Measurements from ENCODE around the gene MEGF11. TPM values are rescaled to one million over a fixed set of nuclear protein-coding genes. Genes with fewer than 3 reads are reported as not detected.

Gene MEGF11
- total RNA-seq, 3 donors from 2014 or later (not counting 1 experiment from before 2014, with no cell fraction given): not detected

DNA sequence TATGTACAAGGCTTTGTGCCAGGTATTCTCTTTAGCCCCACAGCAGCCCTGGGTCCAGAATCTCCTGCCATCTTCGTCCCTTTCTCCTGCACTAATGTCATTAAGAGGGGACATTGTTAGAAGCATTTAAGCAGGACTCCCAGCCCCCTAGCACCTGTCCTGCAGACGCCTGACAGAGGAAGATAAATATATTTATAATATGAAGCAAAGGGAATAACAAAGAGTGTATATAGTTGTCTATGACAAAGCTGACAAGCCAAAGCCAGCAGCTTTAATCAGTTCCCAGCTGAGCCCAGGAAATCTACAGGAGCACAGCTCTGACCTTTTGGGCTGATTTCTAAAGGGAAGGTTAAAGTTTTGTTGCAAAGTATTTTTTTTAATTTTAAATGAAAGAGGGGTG is 96.0 kb downstream of the MEGF11 start:
- ATAC-seq (no peak), DNase-seq (no peak)
- Mint-ChIP-seq H3K4me1 (no peaks in the 10 kb centered on the region), H3K27ac (no peak overlapping the region), H3K27me3 (ENCODE audit: low read depth in 2 of 2) (peaks cover 7% of the 10 kb centered on the region in 2 donors), H3K36me3 (no peaks in the 10 kb centered on the region), H3K9me3 (no peaks in the 10 kb centered on the region), H3K4me3 (no peak overlapping the region)
- 83% methylated on average over 2 of the region's 2 CpGs for WGBS (ENCODE audit: insufficient coverage)
- no peaks in the 10 kb centered on the region for H3K27me3 ChIP-seq (ENCODE audit: control insufficient read depth, insufficient read depth, low read length)
- H3K9me3 ChIP-seq (ENCODE audit: control insufficient read depth, insufficient read depth, low read length): no peaks in the 10 kb centered on the region
- no peak overlapping the region for H3K4me3 ChIP-seq (ENCODE audit: low read length)
- H3K27ac ChIP-seq (ENCODE audit: low read length): no peak overlapping the region
- no peaks in the 10 kb centered on the region for H3K4me1 ChIP-seq (ENCODE audit: control insufficient read depth, insufficient read depth, low read length)
- no peaks in the 10 kb centered on the region for H3K36me3 ChIP-seq (ENCODE audit: control insufficient read depth, insufficient read depth, low read length)
- TF ChIP-seq, protein P1, sequence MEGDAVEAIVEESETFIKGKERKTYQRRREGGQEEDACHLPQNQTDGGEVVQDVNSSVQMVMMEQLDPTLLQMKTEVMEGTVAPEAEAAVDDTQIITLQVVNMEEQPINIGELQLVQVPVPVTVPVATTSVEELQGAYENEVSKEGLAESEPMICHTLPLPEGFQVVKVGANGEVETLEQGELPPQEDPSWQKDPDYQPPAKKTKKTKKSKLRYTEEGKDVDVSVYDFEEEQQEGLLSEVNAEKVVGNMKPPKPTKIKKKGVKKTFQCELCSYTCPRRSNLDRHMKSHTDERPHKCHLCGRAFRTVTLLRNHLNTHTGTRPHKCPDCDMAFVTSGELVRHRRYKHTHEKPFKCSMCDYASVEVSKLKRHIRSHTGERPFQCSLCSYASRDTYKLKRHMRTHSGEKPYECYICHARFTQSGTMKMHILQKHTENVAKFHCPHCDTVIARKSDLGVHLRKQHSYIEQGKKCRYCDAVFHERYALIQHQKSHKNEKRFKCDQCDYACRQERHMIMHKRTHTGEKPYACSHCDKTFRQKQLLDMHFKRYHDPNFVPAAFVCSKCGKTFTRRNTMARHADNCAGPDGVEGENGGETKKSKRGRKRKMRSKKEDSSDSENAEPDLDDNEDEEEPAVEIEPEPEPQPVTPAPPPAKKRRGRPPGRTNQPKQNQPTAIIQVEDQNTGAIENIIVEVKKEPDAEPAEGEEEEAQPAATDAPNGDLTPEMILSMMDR (IDR thresholded peaks at IDR 0.05): no peak
- intact Hi-C loops (cut with micrococcal nuclease): no loop called here

DNA sequence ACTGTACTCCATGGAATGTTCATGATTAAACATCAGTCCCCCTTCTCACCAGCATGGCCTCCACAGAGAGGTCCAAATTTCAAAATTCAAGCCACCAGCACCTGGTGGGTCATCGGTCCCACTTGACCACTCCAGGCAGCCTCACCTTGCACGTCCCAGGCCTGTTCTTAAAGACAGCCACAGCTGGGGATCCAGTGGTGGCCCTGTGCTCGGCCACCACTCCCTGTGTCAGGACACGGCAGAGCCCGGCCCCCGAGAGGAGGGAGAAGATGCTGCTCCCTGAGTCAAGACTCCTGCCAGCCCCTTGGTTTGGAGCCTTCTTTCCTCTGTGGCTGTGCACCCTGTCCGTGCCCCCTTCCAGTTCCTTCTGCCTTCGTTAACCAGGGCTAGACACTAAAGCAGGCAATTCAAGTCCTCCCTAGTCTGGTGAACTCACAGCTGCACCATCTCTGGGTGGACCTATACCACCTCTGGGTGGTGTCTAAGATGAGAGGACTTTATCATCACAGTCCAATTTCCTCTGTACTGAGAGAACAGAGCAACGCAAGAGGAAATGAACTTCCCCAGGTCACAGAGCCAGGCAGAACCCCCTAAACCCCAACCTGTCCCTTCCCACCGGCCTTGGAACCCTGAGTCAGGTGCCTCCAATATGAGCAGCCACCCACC is 97.1 kb downstream of the MEGF11 start:
- no peak overlapping the region for H3K27ac Mint-ChIP-seq
- H3K27me3 ChIP-seq (ENCODE audit: control insufficient read depth, insufficient read depth, low read length): no peaks in the 10 kb centered on the region
- no peaks in the 10 kb centered on the region for H3K4me1 Mint-ChIP-seq
- 58% methylated on average over 10 of the region's 10 CpGs for WGBS (ENCODE audit: insufficient coverage)
- H3K36me3 Mint-ChIP-seq: no peaks in the 10 kb centered on the region
- TF ChIP-seq, protein P1 (IDR thresholded peaks at IDR 0.05): no peak
- no peak overlapping the region for H3K27ac ChIP-seq (ENCODE audit: low read length)
- H3K9me3 ChIP-seq (ENCODE audit: control insufficient read depth, insufficient read depth, low read length): no peaks in the 10 kb centered on the region
- no peaks in the 10 kb centered on the region for H3K4me1 ChIP-seq (ENCODE audit: control insufficient read depth, insufficient read depth, low read length)
- no peak overlapping the region for H3K4me3 ChIP-seq (ENCODE audit: low read length)
- no peaks in the 10 kb centered on the region for H3K36me3 ChIP-seq (ENCODE audit: control insufficient read depth, insufficient read depth, low read length)
- H3K27me3 Mint-ChIP-seq (ENCODE audit: low read depth in 2 of 2): peaks cover 0 to 7% of the 10 kb centered on the region in 2 donors
- H3K4me3 Mint-ChIP-seq: no peak overlapping the region
- ATAC-seq (no peak), DNase-seq (no peak)
- no peaks in the 10 kb centered on the region for H3K9me3 Mint-ChIP-seq
- intact Hi-C loops (cut with micrococcal nuclease): no loop called here

DNA sequence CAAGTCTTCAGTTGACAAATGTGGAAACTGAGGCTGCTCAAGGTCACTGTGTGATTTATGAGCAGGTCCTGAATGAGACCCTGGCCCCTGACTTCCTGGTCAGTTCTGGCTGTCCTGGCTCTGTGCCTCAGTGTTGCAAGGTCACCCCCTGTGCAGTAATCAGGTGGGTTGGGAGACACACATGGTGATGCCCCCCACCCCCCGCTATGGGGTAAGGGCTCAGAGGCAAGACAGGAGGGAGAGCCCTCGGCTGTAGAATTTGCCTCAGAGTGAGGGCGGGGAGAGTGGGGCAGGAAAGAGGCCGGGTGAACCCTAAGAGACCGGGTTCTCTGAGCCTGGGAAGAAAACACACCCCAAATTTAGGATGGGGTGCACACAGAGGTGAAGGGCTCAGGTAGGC is 98.5 kb downstream of the MEGF11 start:
- WGBS (ENCODE audit: insufficient coverage): 84% methylated on average over 5 of the region's 5 CpGs
- H3K9me3 ChIP-seq (ENCODE audit: control insufficient read depth, insufficient read depth, low read length): no peaks in the 10 kb centered on the region
- DNase-seq: no peak
- no peaks in the 10 kb centered on the region for H3K36me3 ChIP-seq (ENCODE audit: control insufficient read depth, insufficient read depth, low read length)
- TF ChIP-seq, protein P1 (IDR thresholded peaks at IDR 0.05): no peak
- no peaks in the 10 kb centered on the region for H3K4me1 ChIP-seq (ENCODE audit: control insufficient read depth, insufficient read depth, low read length)
- intact Hi-C loops (cut with micrococcal nuclease): no loop called here
- Mint-ChIP-seq H3K4me3 (no peak overlapping the region), H3K4me1 (no peaks in the 10 kb centered on the region), H3K27ac (no peak overlapping the region), H3K27me3 (ENCODE audit: low read depth in 2 of 2) (peaks cover 0 to 11% of the 10 kb centered on the region in 2 donors), H3K36me3 (no peaks in the 10 kb centered on the region), H3K9me3 (no peaks in the 10 kb centered on the region)
- ATAC-seq: no peak
- H3K27me3 ChIP-seq (ENCODE audit: control insufficient read depth, insufficient read depth, low read length): no peaks in the 10 kb centered on the region
- H3K4me3 ChIP-seq (ENCODE audit: low read length): no peak overlapping the region
- no peak overlapping the region for H3K27ac ChIP-seq (ENCODE audit: low read length)

DNA sequence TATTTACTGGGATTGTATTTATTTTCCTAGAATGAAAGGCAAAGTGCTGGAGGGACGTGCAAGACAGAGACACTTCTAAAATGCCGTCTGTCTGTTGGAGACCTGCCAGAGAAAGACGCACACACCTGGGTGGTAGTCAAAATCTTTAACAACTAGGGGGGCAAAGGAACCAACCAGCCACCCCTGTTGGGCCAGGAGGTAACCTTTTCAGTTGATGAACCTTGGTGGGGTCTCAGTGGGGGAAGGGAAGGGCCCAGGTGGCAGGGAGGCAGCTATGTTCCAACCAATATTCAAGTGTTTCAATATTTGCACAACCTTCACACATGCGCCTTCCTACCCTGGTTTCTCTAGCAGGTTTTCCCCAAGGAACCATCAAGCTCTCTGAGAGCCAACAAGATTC is 99.0 kb downstream of the MEGF11 start:
- Histone ChIP-seq H3K4me1 (ENCODE audit: control insufficient read depth, insufficient read depth, low read length) (no peaks in the 10 kb centered on the region), H3K36me3 (ENCODE audit: control insufficient read depth, insufficient read depth, low read length) (no peaks in the 10 kb centered on the region), H3K4me3 (ENCODE audit: low read length) (no peak overlapping the region), H3K9me3 (ENCODE audit: control insufficient read depth, insufficient read depth, low read length) (no peaks in the 10 kb centered on the region), H3K27me3 (ENCODE audit: control insufficient read depth, insufficient read depth, low read length) (no peaks in the 10 kb centered on the region), H3K27ac (ENCODE audit: low read length) (no peak overlapping the region)
- Mint-ChIP-seq H3K36me3 (no peaks in the 10 kb centered on the region), H3K4me1 (no peaks in the 10 kb centered on the region), H3K27ac (no peak overlapping the region), H3K9me3 (no peaks in the 10 kb centered on the region), H3K27me3 (ENCODE audit: low read depth in 2 of 2) (peaks cover 0 to 11% of the 10 kb centered on the region in 2 donors), H3K4me3 (no peak overlapping the region)
- intact Hi-C loops (cut with micrococcal nuclease): no loop called here
- WGBS (ENCODE audit: insufficient coverage): 74% methylated on average over 4 of the region's 4 CpGs
- ATAC-seq (no peak), DNase-seq (no peak)
- TF ChIP-seq, protein P1 (IDR thresholded peaks at IDR 0.05): no peak
